Chondrocyte (in vitro differentiated cells): ENCODE results near the gene FYN. TPM values are rescaled to one million over a fixed set of nuclear protein-coding genes. Genes with fewer than 3 reads are reported as not detected.

Experiments used
- DNase-seq: peaks from one replicate; pipeline ENCODE4 v3.0.0; 2021; ENCODE audit warnings: mixed read lengths, low spot score
- H3K27ac Mint-ChIP-seq: one replicate; pipeline ENCODE4 v1.8.0; 2021; ENCODE audit warnings: mild to moderate bottlenecking, moderate library complexity, mixed read lengths; ENCODE audit not compliant: unreplicated experiment
- H3K27me3 Mint-ChIP-seq: 2 replicates; pipeline ENCODE4 v1.8.0; 2021; ENCODE audit warnings: low read depth, mixed read lengths
- H3K36me3 Mint-ChIP-seq: 2 replicates; pipeline ENCODE4 v1.8.0; 2021; ENCODE audit warnings: low read depth, mixed read lengths
- H3K4me1 Mint-ChIP-seq: 2 replicates; pipeline ENCODE4 v1.8.0; 2021; ENCODE audit warnings: low read depth, mild to moderate bottlenecking, mixed read lengths
- H3K4me3 Mint-ChIP-seq: one replicate; pipeline ENCODE4 v1.8.0; 2021; ENCODE audit warnings: mild to moderate bottlenecking, moderate library complexity, mixed read lengths; ENCODE audit not compliant: unreplicated experiment
- H3K9me3 Mint-ChIP-seq: 2 replicates; pipeline ENCODE4 v1.8.0; 2021; ENCODE audit warnings: low read depth, mixed read lengths
- total RNA-seq: library from RNA; stranded (reverse); gene quantifications from 3 replicates; pipeline ENCODE4 v1.2.1, GENCODE V29; 2021
- TF ChIP-seq, protein P1 (sequence below): fragments of 200-600 bp; sonication (generic); IDR thresholded peaks from 2 replicates; pipeline ENCODE4 v1.5.0; 2021; ENCODE audit warnings: antibody characterized with exemption, mild to moderate bottlenecking, moderate library complexity

Gene FYN
- total RNA-seq, 1 donor from 2014 or later: 109 TPM

DNA sequence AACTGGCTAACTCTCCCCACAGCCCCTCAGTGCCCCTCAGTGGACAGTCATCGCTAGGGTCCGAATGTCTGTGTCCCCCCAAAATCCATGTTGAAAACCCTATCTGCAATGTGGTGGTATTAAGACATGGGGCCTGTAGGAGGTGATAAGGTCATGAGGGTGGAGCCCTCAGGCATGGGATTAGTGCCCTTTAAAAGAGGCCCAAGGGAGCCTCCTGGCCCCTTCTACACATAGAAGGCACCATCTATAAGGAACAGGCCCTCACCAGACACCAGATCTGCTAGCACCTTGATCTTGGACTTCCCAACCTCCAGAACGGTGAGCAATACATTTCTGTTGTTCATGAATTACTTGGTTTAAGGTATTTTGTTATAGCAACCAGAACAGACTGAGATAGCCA, 260.9 kb downstream of the FYN start:
- H3K36me3 Mint-ChIP-seq: no peaks in the 10 kb centered on the region
- peaks cover 3% of the 10 kb centered on the region for H3K4me1 Mint-ChIP-seq
- peaks cover 3% of the 10 kb centered on the region for H3K9me3 Mint-ChIP-seq
- TF ChIP-seq, protein P1, sequence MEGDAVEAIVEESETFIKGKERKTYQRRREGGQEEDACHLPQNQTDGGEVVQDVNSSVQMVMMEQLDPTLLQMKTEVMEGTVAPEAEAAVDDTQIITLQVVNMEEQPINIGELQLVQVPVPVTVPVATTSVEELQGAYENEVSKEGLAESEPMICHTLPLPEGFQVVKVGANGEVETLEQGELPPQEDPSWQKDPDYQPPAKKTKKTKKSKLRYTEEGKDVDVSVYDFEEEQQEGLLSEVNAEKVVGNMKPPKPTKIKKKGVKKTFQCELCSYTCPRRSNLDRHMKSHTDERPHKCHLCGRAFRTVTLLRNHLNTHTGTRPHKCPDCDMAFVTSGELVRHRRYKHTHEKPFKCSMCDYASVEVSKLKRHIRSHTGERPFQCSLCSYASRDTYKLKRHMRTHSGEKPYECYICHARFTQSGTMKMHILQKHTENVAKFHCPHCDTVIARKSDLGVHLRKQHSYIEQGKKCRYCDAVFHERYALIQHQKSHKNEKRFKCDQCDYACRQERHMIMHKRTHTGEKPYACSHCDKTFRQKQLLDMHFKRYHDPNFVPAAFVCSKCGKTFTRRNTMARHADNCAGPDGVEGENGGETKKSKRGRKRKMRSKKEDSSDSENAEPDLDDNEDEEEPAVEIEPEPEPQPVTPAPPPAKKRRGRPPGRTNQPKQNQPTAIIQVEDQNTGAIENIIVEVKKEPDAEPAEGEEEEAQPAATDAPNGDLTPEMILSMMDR: no peak
- H3K27ac Mint-ChIP-seq: no peak overlapping the region
- no peak for DNase-seq
- no peaks in the 10 kb centered on the region for H3K27me3 Mint-ChIP-seq
- H3K4me3 Mint-ChIP-seq: no peak overlapping the region

DNA sequence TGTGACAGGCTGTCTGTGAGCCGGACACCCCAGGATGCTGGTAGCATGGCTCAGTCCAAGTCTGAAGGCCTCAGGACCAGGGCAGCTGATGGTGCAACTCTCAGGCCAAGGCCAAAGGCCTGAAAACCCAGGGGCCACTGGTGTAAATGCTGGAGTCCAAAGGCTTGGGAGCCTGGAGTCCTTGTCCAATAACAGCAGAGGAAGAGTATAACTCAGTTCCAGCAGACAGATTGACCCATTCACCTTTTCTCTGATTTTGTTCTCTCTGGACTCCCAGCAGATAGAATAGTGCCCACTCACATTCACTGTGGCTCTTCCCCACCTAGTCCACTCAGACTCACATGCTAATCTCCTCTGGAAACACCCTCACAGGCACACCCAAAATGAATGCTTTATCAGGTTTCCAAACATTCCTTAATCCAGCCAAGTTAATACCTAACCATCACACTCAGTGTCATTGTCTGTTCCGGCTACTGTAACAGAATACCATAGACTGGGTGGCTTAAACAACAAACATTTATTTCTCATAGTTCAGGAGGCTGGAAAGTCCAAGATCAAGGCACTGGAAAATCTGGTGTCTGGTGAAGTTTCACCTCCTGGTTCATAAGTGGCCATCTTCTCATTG, 262.6 kb downstream of the FYN start:
- no peaks in the 10 kb centered on the region for H3K27me3 Mint-ChIP-seq
- no peaks in the 10 kb centered on the region for H3K36me3 Mint-ChIP-seq
- no peak overlapping the region for H3K4me3 Mint-ChIP-seq
- H3K27ac Mint-ChIP-seq: no peak overlapping the region
- peaks cover 15% of the 10 kb centered on the region for H3K4me1 Mint-ChIP-seq
- no peak for DNase-seq
- TF ChIP-seq, protein P1: no peak
- peaks cover 3% of the 10 kb centered on the region for H3K9me3 Mint-ChIP-seq

Other genes starting within 250 kb of the FYN start
- not detected in 3 replicates for gene CCN6, start 180.7 kb upstream of the FYN start, total RNA-seq
- 13.8 to 24.8 TPM (median 23.9 TPM) in 3 replicates for gene TUBE1, start 214.0 kb upstream of the FYN start, total RNA-seq
- 25.7 to 37.5 TPM (median 27.9 TPM) in 3 replicates for gene FAM229B, start 214.1 kb upstream of the FYN start, total RNA-seq